G401 (cell line): Measurements from ENCODE around the gene CPSF4L. TPM values are rescaled to one million over a fixed set of nuclear protein-coding genes. Genes with fewer than 3 reads are reported as not detected.
"Not testable (repeated sequence)": the region's sequence is repeated elsewhere in the genome, so short reads cannot be mapped to it uniquely, and the experiment has no call there.

Source experiments
- DNase-seq: peaks from one replicate; pipeline ENCODE4 v3.0.0-alpha.2; 2015; ENCODE audit warnings: low spot score
- in situ Hi-C: cut with HindIII; loops from 2 replicates; pipeline ENCODE4 v1.10.0; 2016; ENCODE audit warnings: low sequenced_read_pairs, mixed read lengths
- total RNA-seq: library from RNA; depleted of rRNA; stranded (reverse); fragments of >200 nt; shearing (Covaris generic); gene quantifications from 2 replicates; pipeline ENCODE4 v1.2.3, GENCODE V29; 2014

The CPSF4L gene
- total RNA-seq, 1 experiment from 2014 or later: 0.14 TPM

GRCh38 chr17:73272906-73273218 lies 11.2 kb upstream of the CPSF4L start:
- DNase-seq: no peak
- in situ Hi-C loops: no loop called here

DNA sequence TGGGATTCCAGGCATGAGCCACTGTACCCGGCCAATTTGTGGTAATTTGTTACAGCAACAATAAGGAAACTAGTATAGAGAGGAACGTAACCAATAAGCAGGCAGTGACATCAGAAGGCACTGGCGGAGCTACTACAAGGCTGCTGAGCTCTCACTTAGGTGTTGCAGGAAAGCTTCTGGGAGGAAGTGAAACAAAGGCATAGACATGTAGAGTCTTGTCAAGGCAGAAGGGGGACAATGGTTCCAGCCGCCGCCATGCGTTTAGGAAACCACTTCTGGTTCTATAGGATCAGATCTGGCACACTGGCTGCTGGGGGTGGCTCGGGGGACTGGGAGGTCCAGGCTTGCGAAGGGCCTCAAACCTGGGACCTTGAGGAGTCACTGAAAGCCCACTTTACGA lies 9.4 kb upstream of the CPSF4L start:
- in situ Hi-C loops: no loop called here
- no peak for DNase-seq

DNA sequence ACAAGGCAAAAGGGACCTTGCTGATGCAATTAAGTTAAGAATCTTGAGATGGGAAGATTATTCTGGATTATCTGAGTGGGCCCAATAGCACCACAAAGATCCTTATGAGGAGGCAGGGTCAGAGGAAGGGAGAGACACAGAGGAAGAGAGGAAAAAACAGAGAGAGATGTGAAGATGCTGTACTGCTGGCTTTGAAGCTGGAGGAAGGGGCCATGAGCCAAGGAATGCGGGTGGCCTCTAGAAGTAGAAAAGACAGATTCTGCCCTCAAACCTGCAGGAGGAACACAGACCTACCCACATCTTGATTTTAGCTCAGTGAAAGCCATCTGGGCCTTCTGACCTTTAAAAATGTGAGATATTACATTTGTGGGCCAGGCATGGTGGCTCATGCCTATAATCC lies 8.1 kb upstream of the CPSF4L start:
- in situ Hi-C loops: no loop called here
- no peak for DNase-seq

- DNase-seq: no peak
- in situ Hi-C loops: no loop called here
Observed at GRCh38 chr17:73269329-73269615, 7.6 kb upstream of the CPSF4L start.

DNA sequence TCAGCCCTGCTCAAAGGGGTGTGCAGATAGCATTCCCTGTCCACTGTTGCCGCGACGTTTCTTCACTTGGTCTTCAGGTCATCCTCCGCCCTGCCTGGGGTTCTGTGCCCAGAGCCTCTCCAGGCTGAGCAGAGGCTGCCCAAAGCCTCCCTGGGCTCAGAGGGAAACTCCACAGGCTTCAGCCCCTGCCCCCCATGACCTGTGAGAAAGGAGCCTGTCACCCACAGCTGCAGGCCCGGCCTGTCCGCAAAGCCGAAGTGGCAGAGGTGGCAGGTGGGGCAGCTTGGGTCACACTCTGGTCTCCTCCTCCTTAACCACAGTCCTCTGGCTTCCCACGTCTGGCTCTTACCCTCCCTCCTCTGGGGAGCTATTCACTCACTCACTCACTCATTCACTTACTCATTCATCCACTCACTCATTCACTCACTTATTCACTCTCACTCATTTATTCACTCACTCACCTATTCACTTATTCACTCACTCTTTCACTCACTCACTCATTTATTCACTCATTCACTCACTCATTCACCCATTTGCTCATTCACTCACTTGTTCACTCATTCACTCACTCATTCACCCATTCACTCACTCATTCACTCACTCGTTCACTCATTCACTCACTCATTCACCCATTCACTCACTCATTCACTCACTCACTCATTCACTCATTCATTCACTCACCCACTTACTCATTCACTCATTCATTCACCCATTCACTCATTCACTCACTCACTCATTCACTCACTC lies 7.1 kb upstream of the CPSF4L start:
- DNase-seq: no peak
- in situ Hi-C loops: no loop called here

GRCh38 chr17:73267648-73268537 lies 6.2 kb upstream of the CPSF4L start:
- in situ Hi-C loops: no loop called here
- no peak for DNase-seq

- in situ Hi-C loops: no loop called here
- DNase-seq: no peak
Observed at GRCh38 chr17:73266796-73267195, 5.1 kb upstream of the CPSF4L start.

GRCh38 chr17:73265646-73266640 lies 4.3 kb upstream of the CPSF4L start:
- no peak for DNase-seq
- in situ Hi-C loops: no loop called here

DNA sequence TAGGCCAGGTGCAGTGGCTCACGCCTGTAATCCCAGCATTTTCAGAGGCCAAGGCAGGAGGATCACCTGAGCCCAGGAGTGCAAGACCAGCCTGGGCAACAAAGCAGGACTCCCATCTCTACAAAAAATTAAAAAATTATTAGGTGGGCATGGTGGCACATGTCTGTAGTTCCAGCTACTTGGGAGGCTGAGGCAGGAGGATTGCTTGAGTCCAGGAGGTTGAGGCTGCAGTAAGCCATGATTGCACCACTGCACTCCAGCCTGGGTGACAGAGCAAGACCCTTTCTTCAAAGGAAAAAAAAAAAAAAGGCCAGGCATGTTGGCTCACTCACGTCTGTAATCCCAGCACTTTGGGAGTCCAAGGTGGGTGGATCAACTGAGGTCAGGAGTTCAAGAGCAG lies 2.8 kb upstream of the CPSF4L start:
- DNase-seq, in situ Hi-C loops: not testable (repeated sequence)

DNA sequence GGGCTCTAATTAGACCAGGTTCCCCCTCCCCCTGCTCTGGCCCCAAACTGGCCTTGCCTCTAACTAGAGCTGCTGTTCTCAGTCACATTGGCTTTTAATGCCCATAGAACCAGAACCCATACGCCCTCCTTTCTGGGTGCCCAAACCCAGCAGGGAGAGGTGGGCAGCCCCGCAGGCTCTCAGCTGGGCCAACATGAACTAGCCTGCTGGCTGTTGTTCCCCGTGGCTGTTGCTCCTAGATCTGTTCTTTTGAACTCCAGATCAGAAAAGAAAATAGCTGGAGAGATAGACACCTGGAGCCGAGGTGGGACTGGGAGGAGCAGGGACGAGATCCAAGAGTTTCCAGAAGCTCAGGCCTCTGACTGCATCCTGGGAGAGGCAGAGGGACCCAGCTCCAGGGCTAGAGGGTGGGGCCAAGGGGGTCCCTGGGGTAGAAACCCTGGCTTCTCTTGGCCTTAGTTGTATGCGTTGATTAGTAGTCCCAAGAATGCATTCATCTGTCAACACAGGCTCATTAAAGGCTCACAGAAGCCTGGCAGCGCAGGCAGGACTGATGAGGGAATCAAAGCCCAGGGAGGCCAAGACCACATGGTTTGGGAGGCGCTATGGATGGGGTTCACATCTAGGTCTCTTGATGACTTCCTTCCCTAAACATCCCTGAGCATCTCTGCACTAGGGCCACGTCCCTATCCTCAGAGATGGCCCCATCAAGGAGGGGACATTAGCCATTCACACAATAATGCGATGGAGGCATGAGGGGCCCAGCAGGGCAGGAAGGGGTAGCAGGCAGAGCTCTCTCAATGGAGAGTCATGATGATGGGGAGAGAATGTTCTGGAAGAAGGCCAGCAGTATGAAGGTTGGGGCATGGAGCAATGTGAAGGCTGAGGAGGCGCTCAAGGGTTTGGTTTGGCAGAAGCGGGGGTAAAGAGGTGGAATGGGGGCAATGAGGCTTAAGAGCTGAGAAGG lies 1.3 kb upstream of the CPSF4L start:
- in situ Hi-C loops: no loop called here
- DNase-seq: peak; percentile 74

GRCh38 chr17:73261952-73262675 lies 434 bp upstream of the CPSF4L start:
- DNase-seq: peak; percentile 41
- in situ Hi-C loops: no loop called here

DNA sequence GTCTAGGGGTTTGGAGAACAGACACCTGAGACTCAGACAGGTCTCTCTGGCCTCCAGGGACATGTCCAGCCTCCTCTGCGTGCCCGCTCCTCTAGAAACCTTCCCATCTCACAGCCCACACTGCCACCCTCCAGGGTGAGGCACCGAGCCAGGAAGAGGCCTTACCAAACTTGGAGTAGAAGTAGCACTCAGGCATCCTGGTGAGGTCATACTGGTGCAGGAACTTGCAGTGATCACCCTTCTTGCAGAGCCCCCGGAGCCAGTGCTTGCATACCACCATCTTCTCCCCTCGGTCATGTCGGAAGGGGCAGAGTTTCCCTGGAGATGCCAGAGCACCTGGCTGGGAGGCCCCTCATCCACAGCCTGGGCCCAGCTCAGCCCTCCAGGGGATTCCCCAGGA lies 4.2 kb downstream of the CPSF4L start:
- DNase-seq: no peak
- in situ Hi-C loops: no loop called here

DNA sequence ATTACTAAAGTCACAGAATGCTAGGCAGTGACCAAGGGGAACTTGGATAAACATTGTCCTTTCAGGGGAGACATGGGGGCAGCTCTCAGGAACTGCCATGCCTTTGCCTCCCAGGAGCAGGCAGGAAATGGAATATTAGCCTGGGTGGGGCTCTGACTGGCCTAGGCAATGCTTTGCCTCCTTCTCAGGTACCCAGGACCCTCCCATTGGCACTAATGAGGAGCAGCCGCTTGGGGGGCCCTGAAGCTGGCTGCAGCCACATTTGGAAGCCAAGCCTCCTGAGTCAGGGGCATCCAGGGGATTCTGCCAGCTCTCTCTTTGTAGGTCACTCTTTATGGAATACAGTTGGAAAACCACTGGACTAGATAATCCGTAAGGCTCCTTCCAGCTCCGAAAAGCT lies 5.5 kb downstream of the CPSF4L start:
- in situ Hi-C loops: no loop called here
- DNase-seq: peak; percentile 28

DNA sequence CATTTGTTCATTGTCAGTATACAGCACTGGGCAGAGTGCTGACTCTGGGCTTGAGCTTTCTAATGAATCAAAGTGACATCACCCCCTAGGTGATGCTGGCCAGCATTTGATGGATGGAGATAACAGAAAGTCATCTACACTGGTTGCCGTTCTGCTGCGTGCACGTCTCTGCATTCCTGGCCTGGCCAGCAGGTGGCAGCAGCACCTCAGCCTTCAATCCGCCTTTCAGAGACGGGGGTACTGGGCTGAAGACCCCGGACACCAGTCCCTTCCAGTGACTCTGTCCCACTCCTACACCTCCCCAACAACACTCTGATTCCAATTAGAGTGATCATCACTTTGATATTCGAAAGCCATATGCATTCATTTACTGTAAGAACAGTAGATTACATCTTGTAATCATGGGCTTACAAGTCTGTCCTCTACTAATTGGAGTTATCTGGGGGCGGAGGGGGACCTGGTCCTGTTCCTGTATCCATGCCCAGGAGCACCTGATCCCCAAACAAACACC lies 6.0 kb downstream of the CPSF4L start:
- in situ Hi-C loops: no loop called here

GRCh38 chr17:73251871-73252270 lies 9.8 kb downstream of the CPSF4L start:
- in situ Hi-C loops: loop anchor here (5.0 kb wide), 1 partner anchor 95 kb away; no protein-coding TSS in a partner anchor
- DNase-seq: no peak

More for the DNA sequence above, 6.0 kb downstream of the CPSF4L start:
- peak; percentile 79 for DNase-seq

DNA sequence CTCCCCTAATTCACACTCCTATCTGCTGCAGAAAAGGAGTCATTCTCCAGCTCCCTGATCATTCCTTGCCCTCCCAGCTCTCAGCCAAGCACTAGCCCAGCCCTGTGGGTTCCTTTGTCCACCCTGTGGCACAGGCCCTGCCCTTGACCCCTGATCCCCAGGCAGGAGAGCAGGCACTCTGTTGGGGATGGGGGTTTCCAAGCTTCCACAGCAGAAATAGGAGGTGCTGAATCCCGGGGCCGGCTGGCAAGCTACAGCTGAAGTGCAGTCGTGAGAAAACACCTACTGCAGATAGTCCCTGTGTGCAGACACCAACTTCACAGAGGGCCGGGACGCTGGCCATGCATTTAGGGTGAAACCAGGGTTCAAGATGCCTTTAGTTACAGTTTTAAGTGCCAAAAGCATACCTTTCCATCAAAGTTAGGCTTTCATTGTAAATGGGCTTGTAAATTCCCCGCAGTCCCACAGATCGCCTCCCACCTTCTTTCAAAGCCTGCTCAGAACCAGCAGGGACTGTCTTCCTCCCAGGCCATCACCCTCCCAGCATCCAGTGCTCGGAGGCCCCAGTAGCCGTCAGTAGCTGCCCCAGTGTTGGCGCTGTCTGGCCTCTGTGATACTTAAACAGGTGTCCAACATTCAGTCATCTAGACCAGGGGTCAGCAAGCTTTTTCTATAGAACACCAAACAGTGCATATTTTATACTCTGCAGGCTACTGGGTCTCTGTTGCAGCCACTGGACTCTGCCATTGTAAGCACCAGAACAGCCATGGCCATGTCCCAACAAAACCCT lies 10.6 kb downstream of the CPSF4L start:
- DNase-seq: no peak
- in situ Hi-C loops: loop anchor here (5.0 kb wide), 1 partner anchor 96 kb away; no protein-coding TSS in a partner anchor

- in situ Hi-C loops: loop anchor here (5.0 kb wide), 1 partner anchor 98 kb away; no protein-coding TSS in a partner anchor
- no peak for DNase-seq
Observed at GRCh38 chr17:73249700-73250099, 12.0 kb downstream of the CPSF4L start.
